Muscle layer of colon (tissue), 2 donors: ENCODE data around the gene TNFRSF19.

Experiments used
- H3K27ac ChIP-seq: one replicate; pipeline ENCODE4 v1.7.0; 2013; ENCODE audit warnings: low read depth, mild to moderate bottlenecking, low read length, moderate library complexity
- H3K27me3 ChIP-seq, 2 donors: one replicate each; pipeline ENCODE4 v1.7.0; 2013; ENCODE audit warnings: low read length in 2 of 2, mild to moderate bottlenecking in 2 of 2; ENCODE audit not compliant: insufficient read depth in 2 of 2, control insufficient read depth in 1 of 2
- H3K36me3 ChIP-seq: one replicate; pipeline ENCODE4 v1.7.0; 2013; ENCODE audit warnings: mild to moderate bottlenecking, low read length; ENCODE audit not compliant: insufficient read depth
- H3K4me1 ChIP-seq: one replicate; pipeline ENCODE4 v1.7.0; 2013; ENCODE audit warnings: mild to moderate bottlenecking, low read length; ENCODE audit not compliant: insufficient read depth
- H3K4me3 ChIP-seq, 2 donors: one replicate each; pipeline ENCODE4 v1.7.0; 2013; ENCODE audit warnings: low read length in 2 of 2, low read depth in 1 of 2, mild to moderate bottlenecking in 1 of 2, moderate library complexity in 1 of 2
- H3K9ac ChIP-seq: one replicate; pipeline ENCODE4 v1.7.0; 2013; ENCODE audit warnings: low read length
- H3K9me3 ChIP-seq: one replicate; pipeline ENCODE4 v1.7.0; 2013; ENCODE audit warnings: mild to moderate bottlenecking, low read length
- donor health status: abdominal sarcoma.
- donor health status: Adenocarcinoma of cecum.

TNFRSF19 gene

GRCh38 chr13:23609874-23610576, 39.8 kb downstream of the TNFRSF19 start:
- H3K4me1 ChIP-seq = peaks cover 24% of the 10 kb centered on the region
- H3K4me3 ChIP-seq = peak overlapping the region in 1 of 2 donors; percentile 22
- H3K27ac ChIP-seq = no peak overlapping the region
- H3K9me3 ChIP-seq = no peaks in the 10 kb centered on the region
- H3K9ac ChIP-seq = no peak overlapping the region
- no peaks in the 10 kb centered on the region for H3K36me3 ChIP-seq
- H3K27me3 ChIP-seq = no peaks in the 10 kb centered on the region

- H3K9ac ChIP-seq = no peak overlapping the region
- no peaks in the 10 kb centered on the region for H3K36me3 ChIP-seq
- H3K9me3 ChIP-seq = no peaks in the 10 kb centered on the region
- H3K4me1 ChIP-seq = peaks cover 24% of the 10 kb centered on the region
- no peak overlapping the region for H3K27ac ChIP-seq
- H3K4me3 ChIP-seq = no peak overlapping the region
- no peaks in the 10 kb centered on the region for H3K27me3 ChIP-seq
Measured at GRCh38 chr13:23610966-23611491, 40.8 kb downstream of the TNFRSF19 start.

- peaks cover 24% of the 10 kb centered on the region for H3K4me1 ChIP-seq
- no peaks in the 10 kb centered on the region for H3K27me3 ChIP-seq
- no peak overlapping the region for H3K27ac ChIP-seq
Measured at GRCh38 chr13:23612182-23612581, 42.0 kb downstream of the TNFRSF19 start.

GRCh38 chr13:23612731-23613130, 42.5 kb downstream of the TNFRSF19 start:
- Histone ChIP-seq H3K27me3 (no peaks in the 10 kb centered on the region), H3K36me3 (no peaks in the 10 kb centered on the region), H3K4me1 (peaks cover 24% of the 10 kb centered on the region)

More at GRCh38 chr13:23612182-23612581, 42.0 kb downstream of the TNFRSF19 start:
- Histone ChIP-seq H3K9ac (no peak overlapping the region), H3K9me3 (no peaks in the 10 kb centered on the region), H3K4me3 (no peak overlapping the region), H3K36me3 (no peaks in the 10 kb centered on the region)

GRCh38 chr13:23613596-23613995, 43.4 kb downstream of the TNFRSF19 start:
- H3K9me3 ChIP-seq = no peaks in the 10 kb centered on the region
- peaks cover 24% of the 10 kb centered on the region for H3K4me1 ChIP-seq
- H3K9ac ChIP-seq = no peak overlapping the region
- H3K4me3 ChIP-seq = no peak overlapping the region
- H3K27ac ChIP-seq = no peak overlapping the region
- H3K36me3 ChIP-seq = no peaks in the 10 kb centered on the region
- no peaks in the 10 kb centered on the region for H3K27me3 ChIP-seq

More at GRCh38 chr13:23612731-23613130, 42.5 kb downstream of the TNFRSF19 start:
- Histone ChIP-seq H3K27ac (no peak overlapping the region), H3K9me3 (no peaks in the 10 kb centered on the region), H3K4me3 (no peak overlapping the region), H3K9ac (no peak overlapping the region)

- H3K9me3 ChIP-seq = no peaks in the 10 kb centered on the region
- H3K36me3 ChIP-seq = no peaks in the 10 kb centered on the region
- H3K4me1 ChIP-seq = peaks cover 12% of the 10 kb centered on the region
- H3K27me3 ChIP-seq = no peaks in the 10 kb centered on the region
- no peak overlapping the region for H3K9ac ChIP-seq
- no peak overlapping the region for H3K4me3 ChIP-seq
- no peak overlapping the region for H3K27ac ChIP-seq
Measured at GRCh38 chr13:23615395-23616081, 45.3 kb downstream of the TNFRSF19 start.

GRCh38 chr13:23616228-23616627, 46.0 kb downstream of the TNFRSF19 start:
- Histone ChIP-seq H3K4me3 (no peak overlapping the region), H3K36me3 (no peaks in the 10 kb centered on the region), H3K27me3 (no peaks in the 10 kb centered on the region), H3K9ac (no peak overlapping the region), H3K27ac (no peak overlapping the region), H3K9me3 (no peaks in the 10 kb centered on the region), H3K4me1 (peaks cover 5% of the 10 kb centered on the region)

GRCh38 chr13:23617551-23618024, 47.4 kb downstream of the TNFRSF19 start:
- Histone ChIP-seq H3K4me1 (no peaks in the 10 kb centered on the region), H3K27ac (no peak overlapping the region), H3K9me3 (no peaks in the 10 kb centered on the region), H3K36me3 (no peaks in the 10 kb centered on the region), H3K9ac (no peak overlapping the region), H3K27me3 (no peaks in the 10 kb centered on the region), H3K4me3 (no peak overlapping the region)

- Histone ChIP-seq H3K9ac (no peak overlapping the region), H3K27ac (no peak overlapping the region), H3K9me3 (no peaks in the 10 kb centered on the region), H3K27me3 (no peaks in the 10 kb centered on the region), H3K36me3 (no peaks in the 10 kb centered on the region), H3K4me3 (no peak overlapping the region), H3K4me1 (no peaks in the 10 kb centered on the region)
Measured at GRCh38 chr13:23618341-23618740, 48.1 kb downstream of the TNFRSF19 start.

GRCh38 chr13:23619068-23619855, 49.0 kb downstream of the TNFRSF19 start:
- no peaks in the 10 kb centered on the region for H3K36me3 ChIP-seq
- H3K4me3 ChIP-seq = no peak overlapping the region
- H3K4me1 ChIP-seq = no peaks in the 10 kb centered on the region
- no peaks in the 10 kb centered on the region for H3K9me3 ChIP-seq
- H3K9ac ChIP-seq = no peak overlapping the region
- H3K27me3 ChIP-seq = no peaks in the 10 kb centered on the region
- H3K27ac ChIP-seq = no peak overlapping the region

GRCh38 chr13:23620211-23620610, 50.0 kb downstream of the TNFRSF19 start:
- Histone ChIP-seq H3K27ac (no peak overlapping the region), H3K9ac (no peak overlapping the region), H3K4me3 (no peak overlapping the region), H3K9me3 (no peaks in the 10 kb centered on the region), H3K36me3 (no peaks in the 10 kb centered on the region), H3K4me1 (no peaks in the 10 kb centered on the region), H3K27me3 (no peaks in the 10 kb centered on the region)
